Femur (tissue), 1 donor: ENCODE measurements around the gene TEAD4.

Experiments
- DNase-seq: peaks from one replicate; pipeline ENCODE4 v3.0.0-alpha.2; 2017

TEAD4 gene

GRCh38 chr12:3003357-3003992 is 44.3 kb downstream of the TEAD4 start:
- peak; percentile 80 for DNase-seq

GRCh38 chr12:3004655-3005565 is 45.7 kb downstream of the TEAD4 start:
- DNase-seq = no peak

- no peak for DNase-seq
Observed at GRCh38 chr12:3005736-3006135, 46.5 kb downstream of the TEAD4 start.

- no peak for DNase-seq
Observed at GRCh38 chr12:3009780-3010179, 50.6 kb downstream of the TEAD4 start.

GRCh38 chr12:3010214-3010930 is 51.2 kb downstream of the TEAD4 start:
- DNase-seq = no peak

- no peak for DNase-seq
Observed at GRCh38 chr12:3012786-3013185, 53.6 kb downstream of the TEAD4 start.

GRCh38 chr12:3014641-3015040 is 55.4 kb downstream of the TEAD4 start:
- DNase-seq = no peak

GRCh38 chr12:3015356-3015755 is 56.2 kb downstream of the TEAD4 start:
- no peak for DNase-seq

GRCh38 chr12:3016191-3016590 is 57.0 kb downstream of the TEAD4 start:
- no peak for DNase-seq

GRCh38 chr12:3017281-3017680 is 58.1 kb downstream of the TEAD4 start:
- DNase-seq = no peak

- no peak for DNase-seq
Observed at GRCh38 chr12:3018284-3019004, 59.2 kb downstream of the TEAD4 start.

- no peak for DNase-seq
Observed at GRCh38 chr12:3019005-3019680, 59.9 kb downstream of the TEAD4 start.

- DNase-seq = no peak
Observed at GRCh38 chr12:3020399-3020798, 61.2 kb downstream of the TEAD4 start.

- no peak for DNase-seq
Observed at GRCh38 chr12:3020850-3021435, 61.7 kb downstream of the TEAD4 start.

- DNase-seq = no peak
Observed at GRCh38 chr12:3022411-3022810, 63.2 kb downstream of the TEAD4 start.

- no peak for DNase-seq
Observed at GRCh38 chr12:3022961-3023360, 63.8 kb downstream of the TEAD4 start.

- no peak for DNase-seq
Observed at GRCh38 chr12:3028108-3028507, 68.9 kb downstream of the TEAD4 start.

- no peak for DNase-seq
Observed at GRCh38 chr12:3030821-3031429, 71.7 kb downstream of the TEAD4 start.

- DNase-seq = no peak
Observed at GRCh38 chr12:3032161-3032560, 73.0 kb downstream of the TEAD4 start.

- DNase-seq = peak; percentile 64
Observed at GRCh38 chr12:3032770-3033538, 73.8 kb downstream of the TEAD4 start.

- DNase-seq = peak; percentile 85
Observed at GRCh38 chr12:3033539-3033867, 74.3 kb downstream of the TEAD4 start.
